ENCODE measurements around the gene TRUB2. TPM values are rescaled to one million over a fixed set of nuclear protein-coding genes. Genes with fewer than 3 reads are reported as not detected.

The TRUB2 gene
- total RNA-seq, 1 donor from 2014 or later = 29.0 TPM

- intact Hi-C loops (cut with micrococcal nuclease) = loop anchor here (10.0 kb wide), 1 partner anchor 231 kb away; the partner anchor contains the start of gene GLE1
Observed at GRCh38 chr9:128274245-128274644, 48.0 kb downstream of the TRUB2 start.

GRCh38 chr9:128271512-128271911 lies 50.7 kb downstream of the TRUB2 start:
- intact Hi-C loops (cut with micrococcal nuclease) = loop anchor here (10.0 kb wide), 1 partner anchor 233 kb away; the partner anchor contains the start of gene GLE1

GRCh38 chr9:128271112-128271511 lies 51.1 kb downstream of the TRUB2 start:
- intact Hi-C loops (cut with micrococcal nuclease) = loop anchor here (10.0 kb wide), 1 partner anchor 234 kb away; the partner anchor contains the start of gene GLE1

- intact Hi-C loops (cut with micrococcal nuclease) = no loop called here
Observed at GRCh38 chr9:128266868-128267590, 55.2 kb downstream of the TRUB2 start.

- intact Hi-C loops (cut with micrococcal nuclease) = no loop called here
Observed at GRCh38 chr9:128265348-128265847, 56.8 kb downstream of the TRUB2 start.

- intact Hi-C loops (cut with micrococcal nuclease) = no loop called here
Observed at GRCh38 chr9:128262687-128263086, 59.6 kb downstream of the TRUB2 start.

GRCh38 chr9:128260340-128260739 lies 61.9 kb downstream of the TRUB2 start:
- intact Hi-C loops (cut with micrococcal nuclease) = no loop called here

- intact Hi-C loops (cut with micrococcal nuclease) = loop anchor here (10.0 kb wide), 2 partner anchors 344 to 856 kb away; partner anchors contain the start of genes CRAT, PTPA and ST6GALNAC4
Observed at GRCh38 chr9:128259156-128259555, 63.1 kb downstream of the TRUB2 start.

- intact Hi-C loops (cut with micrococcal nuclease) = loop anchor here (10.0 kb wide), 2 partner anchors 344 to 856 kb away; partner anchors contain the start of genes CRAT, PTPA and ST6GALNAC4
Observed at GRCh38 chr9:128258326-128258725, 63.9 kb downstream of the TRUB2 start.

GRCh38 chr9:128257907-128258306 lies 64.3 kb downstream of the TRUB2 start:
- intact Hi-C loops (cut with micrococcal nuclease) = loop anchor here (10.0 kb wide), 2 partner anchors 343 to 857 kb away; partner anchors contain the start of genes CRAT, PTPA and ST6GALNAC4

- intact Hi-C loops (cut with micrococcal nuclease) = loop anchor here (10.0 kb wide), 2 partner anchors 342 to 858 kb away; partner anchors contain the start of genes CRAT, PTPA and ST6GALNAC4
Observed at GRCh38 chr9:128257086-128257825, 65.0 kb downstream of the TRUB2 start.

Other genes starting within 250 kb of the TRUB2 start
- gene PTGES2, start 194.7 kb downstream of the TRUB2 start, total RNA-seq = 65.4 and 74.4 TPM in 2 replicates
- gene LCN2, start 173.0 kb downstream of the TRUB2 start, total RNA-seq = not detected in 2 replicates
- gene BBLN, start 162.2 kb downstream of the TRUB2 start, total RNA-seq = 79.8 and 83.8 TPM in 2 replicates
- 142 and 148 TPM in 2 replicates for gene CIZ1, start 130.9 kb downstream of the TRUB2 start, total RNA-seq
- gene DNM1, start 119.1 kb downstream of the TRUB2 start, total RNA-seq = 0.37 and 0.49 TPM in 2 replicates
- gene GOLGA2, start 46.4 kb downstream of the TRUB2 start, total RNA-seq = 53.0 and 63.9 TPM in 2 replicates
- gene SWI5, start 46.2 kb downstream of the TRUB2 start, total RNA-seq = 9.1 and 9.7 TPM in 2 replicates
- 42.1 and 42.4 TPM in 2 replicates for gene COQ4, start 392 bp upstream of the TRUB2 start, total RNA-seq
- gene SLC27A4, start 18.1 kb upstream of the TRUB2 start, total RNA-seq = 25.3 and 25.8 TPM in 2 replicates
- gene URM1, start 48.9 kb upstream of the TRUB2 start, total RNA-seq = 70.7 and 75.8 TPM in 2 replicates
- gene CERCAM, start 98.4 kb upstream of the TRUB2 start, total RNA-seq = 0.88 and 1.7 TPM in 2 replicates
- 43.4 and 47.0 TPM in 2 replicates for gene ODF2, start 133.6 kb upstream of the TRUB2 start, total RNA-seq
- 43.6 and 44.2 TPM in 2 replicates for gene GLE1, start 182.3 kb upstream of the TRUB2 start, total RNA-seq
- 354 and 362 TPM in 2 replicates for gene SPTAN1, start 230.1 kb upstream of the TRUB2 start, total RNA-seq

Data from T-helper 1 cell treated with Interleukin-12 subunit alpha and Interleukin-12 subunit beta and Interleukin-4 antibody, amounts not matched to agents 30 ng/mL and 1 ng/mL, for 36 hours (primary cell).